GM19372 (cell line): ENCODE results near the gene IL18RAP.

ENCODE experiments used
- ATAC-seq: cut with Tn5 transposase; IDR thresholded peaks from one replicate; pipeline ENCODE4 v1.9.1; 2021; ENCODE audit warnings: mild to moderate bottlenecking, low read depth, moderate library complexity; ENCODE audit not compliant: unreplicated experiment

Gene IL18RAP

GRCh38 chr2:102422910-102423309, at the start of gene IL18RAP:
Gene IL18RAP (plus strand): TSS chr2:102423160. CDS start chr2:102423278, 118 bp downstream.
- ATAC-seq = no peak

- ATAC-seq = no peak
Observed at GRCh38 chr2:102376052-102376591, 46.8 kb upstream of the IL18RAP start.

GRCh38 chr2:102383722-102384121, 39.2 kb upstream of the IL18RAP start:
- no peak for ATAC-seq

GRCh38 chr2:102385522-102385921, 37.4 kb upstream of the IL18RAP start:
- ATAC-seq = no peak

- ATAC-seq = no peak
Observed at GRCh38 chr2:102386004-102386403, 37.0 kb upstream of the IL18RAP start.

GRCh38 chr2:102386867-102387541, 36.0 kb upstream of the IL18RAP start:
- peak; percentile 47 for ATAC-seq

- ATAC-seq = no peak
Observed at GRCh38 chr2:102387763-102388546, 35.0 kb upstream of the IL18RAP start.

GRCh38 chr2:102391565-102391964, 31.4 kb upstream of the IL18RAP start:
- ATAC-seq = no peak

- no peak for ATAC-seq
Observed at GRCh38 chr2:102392096-102392495, 30.9 kb upstream of the IL18RAP start.

GRCh38 chr2:102392942-102393341, 30.0 kb upstream of the IL18RAP start:
- no peak for ATAC-seq

- no peak for ATAC-seq
Observed at GRCh38 chr2:102396012-102396411, 26.9 kb upstream of the IL18RAP start.

GRCh38 chr2:102397209-102397608, 25.8 kb upstream of the IL18RAP start:
- no peak for ATAC-seq

GRCh38 chr2:102399499-102400141, 23.3 kb upstream of the IL18RAP start:
- ATAC-seq = no peak

GRCh38 chr2:102401456-102401855, 21.5 kb upstream of the IL18RAP start:
- no peak for ATAC-seq

GRCh38 chr2:102401865-102402264, 21.1 kb upstream of the IL18RAP start:
- no peak for ATAC-seq

GRCh38 chr2:102410952-102411351, 12.0 kb upstream of the IL18RAP start:
- no peak for ATAC-seq

- ATAC-seq = no peak
Observed at GRCh38 chr2:102412199-102412598, 10.8 kb upstream of the IL18RAP start.

- peak; percentile 32 for ATAC-seq
Observed at GRCh38 chr2:102417946-102418345, 5.0 kb upstream of the IL18RAP start.

GRCh38 chr2:102418421-102418961, 4.5 kb upstream of the IL18RAP start:
- ATAC-seq = peak; percentile 79

GRCh38 chr2:102420290-102420689, 2.7 kb upstream of the IL18RAP start:
- no peak for ATAC-seq
